NOMO-1 treated with DMSO at 0.1 percent for 48 hours (cell line): ENCODE results near the gene CUL5.
"Not testable (repeated sequence)": the region's sequence is repeated elsewhere in the genome, so short reads cannot be mapped to it uniquely, and the experiment has no call there.

Experiments
- DNase-seq: peaks from one replicate; lab custom pipeline; 2025; ENCODE audit not compliant: unreplicated experiment; lab: John Stamatoyannopoulos, UW

CUL5 gene

GRCh38 chr11:108019870-108020540, 11.3 kb downstream of the CUL5 start:
- DNase-seq: no peak

- no peak for DNase-seq
Observed at GRCh38 chr11:108025387-108026080, 16.8 kb downstream of the CUL5 start.

- no peak for DNase-seq
Observed at GRCh38 chr11:108027057-108027456, 18.4 kb downstream of the CUL5 start.

GRCh38 chr11:108028822-108029441, 20.2 kb downstream of the CUL5 start:
- not testable (repeated sequence) for DNase-seq

GRCh38 chr11:108031604-108032003, 22.9 kb downstream of the CUL5 start:
- not testable (repeated sequence) for DNase-seq

- DNase-seq: no peak
Observed at GRCh38 chr11:108032800-108033199, 24.1 kb downstream of the CUL5 start.

GRCh38 chr11:108034034-108034433, 25.3 kb downstream of the CUL5 start:
- DNase-seq: no peak

- no peak for DNase-seq
Observed at GRCh38 chr11:108034952-108035351, 26.3 kb downstream of the CUL5 start.

GRCh38 chr11:108035690-108036089, 27.0 kb downstream of the CUL5 start:
- no peak for DNase-seq

- no peak for DNase-seq
Observed at GRCh38 chr11:108037211-108037610, 28.5 kb downstream of the CUL5 start.

- DNase-seq: no peak
Observed at GRCh38 chr11:108037636-108038035, 28.9 kb downstream of the CUL5 start.

GRCh38 chr11:108048269-108048668, 39.6 kb downstream of the CUL5 start:
- DNase-seq: no peak

- no peak for DNase-seq
Observed at GRCh38 chr11:108062336-108062735, 53.6 kb downstream of the CUL5 start.

GRCh38 chr11:108063410-108063809, 54.7 kb downstream of the CUL5 start:
- no peak for DNase-seq

- DNase-seq: no peak
Observed at GRCh38 chr11:108069947-108070346, 61.2 kb downstream of the CUL5 start.

- no peak for DNase-seq
Observed at GRCh38 chr11:108084811-108085210, 76.1 kb downstream of the CUL5 start.

- DNase-seq: no peak
Observed at GRCh38 chr11:108085672-108086071, 77.0 kb downstream of the CUL5 start.

GRCh38 chr11:108092134-108092533, 83.4 kb downstream of the CUL5 start:
- DNase-seq: no peak

GRCh38 chr11:108093128-108093904, 84.6 kb downstream of the CUL5 start:
- no peak for DNase-seq

GRCh38 chr11:108097179-108097578, 88.5 kb downstream of the CUL5 start:
- no peak for DNase-seq

GRCh38 chr11:108101090-108101775, 92.5 kb downstream of the CUL5 start:
- DNase-seq: no peak
